ENCODE results near the gene PRR33. TPM values are rescaled to one million over a fixed set of nuclear protein-coding genes. Genes with fewer than 3 reads are reported as not detected.

PRR33 gene
- total and polyA plus RNA-seq, 9 of the 15 experiments (the other 6 are each of a cell fraction or from before 2014, with no cell fraction given), result not detected

DNA sequence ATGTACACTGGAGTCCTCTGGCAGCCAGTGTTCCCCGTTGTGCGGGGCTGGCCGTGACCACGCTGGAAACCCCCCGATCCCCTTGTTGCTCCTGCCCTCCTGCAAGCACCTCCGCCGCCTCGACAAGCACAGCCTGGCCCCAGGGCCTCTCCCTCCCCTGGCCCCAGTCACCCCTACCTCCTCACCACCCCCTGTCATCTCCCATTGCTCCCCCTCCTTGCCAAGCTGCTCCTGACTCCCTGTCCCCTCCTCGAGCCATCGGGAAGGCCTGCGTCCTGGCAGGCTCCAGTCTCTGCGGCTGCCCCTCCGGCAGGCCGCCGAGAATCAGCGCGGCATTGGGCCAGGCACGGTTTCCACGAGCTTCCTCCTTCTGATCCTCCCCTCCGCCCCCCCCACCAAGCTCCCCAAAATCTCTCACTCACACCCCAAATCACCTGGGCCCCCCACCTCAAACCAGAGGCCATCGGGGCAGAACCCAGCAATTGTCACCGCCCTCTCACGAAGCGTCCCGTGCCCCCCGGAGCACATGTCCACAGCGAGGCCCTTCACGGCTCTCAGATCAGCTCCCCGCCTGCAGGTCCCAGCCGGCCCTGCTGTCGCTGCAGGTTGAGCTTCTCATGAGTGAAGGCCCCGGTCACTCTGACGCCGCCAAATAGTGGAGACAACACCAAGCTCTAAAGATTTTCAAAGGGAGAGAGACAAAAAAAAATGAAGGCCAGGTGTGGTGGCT lies 44.5 kb downstream of the PRR33 start:
- 34% methylated on average over 28 of the region's 34 CpGs for WGBS (ENCODE audit: insufficient coverage, low coverage, missing lambda C conversion rate)
- H3K9ac ChIP-seq (ENCODE audit: insufficient read depth in 1 of 2, low read depth in 2 of 2, low read length in 2 of 2), result no peak overlapping the region
- H3K27me3 ChIP-seq (ENCODE audit: control insufficient read depth in 2 of 2, insufficient read depth in 2 of 2, low read length in 2 of 2), result peaks cover 14 to 61% of the 10 kb centered on the region in 2 experiments; a peak in 3 of 5 replicates
- no peak overlapping the region for H2AFZ ChIP-seq (ENCODE audit: low read depth, low read length)
- ATAC-seq (no peak), DNase-seq (ENCODE audit: extremely low read depth in 1 of 4, low spot score in 3 of 4) (no peak), FAIRE-seq (no peak)
- H3K9me3 ChIP-seq (replicated peaks; ENCODE audit: control insufficient read depth, insufficient read depth, low read depth, low read length), result no peaks in the 10 kb centered on the region
- ChIA-PET POLR2A (interaction anchor here (0.8 to 1.2 kb wide), 2 partner anchors 129 to 153 kb away, joined by 3 read pairs; no protein-coding TSS in a partner anchor), CTCF (ENCODE audit: low intra/inter-chr PET ratio) (no interaction called here)
- no peaks in the 10 kb centered on the region for H3K36me3 ChIP-seq (ENCODE audit: control insufficient read depth, insufficient read depth, low read length)
- TF ChIP-seq EWSR1 (IDR thresholded peaks at IDR 0.05; ENCODE audit: borderline replicate concordance, low read depth, partially characterized antibody) (no peak), GABPB2 (CRISPR knock-in tag; conservative IDR thresholded peaks at IDR 0.05) (no peak), POLR2AphosphoS2 (IDR thresholded peaks at IDR 0.05; ENCODE audit: low read length) (no peak), PRPF4 (IDR thresholded peaks at IDR 0.05; ENCODE audit: insufficient read depth, low read depth, low read length, poor library complexity, severe bottlenecking) (no peak), ZNF134 (CRISPR knock-in tag; conservative IDR thresholded peaks at IDR 0.05) (no peak), NELFE (IDR thresholded peaks at IDR 0.05; ENCODE audit: insufficient read depth, insufficient read length) (no peak)
- TF ChIP-seq, protein P1, sequence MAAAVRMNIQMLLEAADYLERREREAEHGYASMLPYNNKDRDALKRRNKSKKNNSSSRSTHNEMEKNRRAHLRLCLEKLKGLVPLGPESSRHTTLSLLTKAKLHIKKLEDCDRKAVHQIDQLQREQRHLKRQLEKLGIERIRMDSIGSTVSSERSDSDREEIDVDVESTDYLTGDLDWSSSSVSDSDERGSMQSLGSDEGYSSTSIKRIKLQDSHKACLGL (CRISPR knock-in tag; IDR thresholded peaks at IDR 0.05; ENCODE audit: borderline replicate concordance, poor library complexity, severe bottlenecking), result no peak
- TF ChIP-seq, protein P2, sequence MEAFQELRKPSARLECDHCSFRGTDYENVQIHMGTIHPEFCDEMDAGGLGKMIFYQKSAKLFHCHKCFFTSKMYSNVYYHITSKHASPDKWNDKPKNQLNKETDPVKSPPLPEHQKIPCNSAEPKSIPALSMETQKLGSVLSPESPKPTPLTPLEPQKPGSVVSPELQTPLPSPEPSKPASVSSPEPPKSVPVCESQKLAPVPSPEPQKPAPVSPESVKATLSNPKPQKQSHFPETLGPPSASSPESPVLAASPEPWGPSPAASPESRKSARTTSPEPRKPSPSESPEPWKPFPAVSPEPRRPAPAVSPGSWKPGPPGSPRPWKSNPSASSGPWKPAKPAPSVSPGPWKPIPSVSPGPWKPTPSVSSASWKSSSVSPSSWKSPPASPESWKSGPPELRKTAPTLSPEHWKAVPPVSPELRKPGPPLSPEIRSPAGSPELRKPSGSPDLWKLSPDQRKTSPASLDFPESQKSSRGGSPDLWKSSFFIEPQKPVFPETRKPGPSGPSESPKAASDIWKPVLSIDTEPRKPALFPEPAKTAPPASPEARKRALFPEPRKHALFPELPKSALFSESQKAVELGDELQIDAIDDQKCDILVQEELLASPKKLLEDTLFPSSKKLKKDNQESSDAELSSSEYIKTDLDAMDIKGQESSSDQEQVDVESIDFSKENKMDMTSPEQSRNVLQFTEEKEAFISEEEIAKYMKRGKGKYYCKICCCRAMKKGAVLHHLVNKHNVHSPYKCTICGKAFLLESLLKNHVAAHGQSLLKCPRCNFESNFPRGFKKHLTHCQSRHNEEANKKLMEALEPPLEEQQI (IDR thresholded peaks at IDR 0.05), result no peak
- no TSS peak for BruUV-seq (replicated peaks)
- H3K9me1 ChIP-seq (ENCODE audit: control insufficient read depth, insufficient read depth, low read length), result no peaks in the 10 kb centered on the region
- no peak overlapping the region for H3K4me3 ChIP-seq
- H4K20me1 ChIP-seq (replicated peaks; ENCODE audit: control insufficient read depth, insufficient read depth, low read length), result no peaks in the 10 kb centered on the region; the same call in 1 of the 2 replicates
- no peak overlapping the region for H3K4me2 ChIP-seq (ENCODE audit: insufficient read depth, low read length)
- peaks cover 9 to 49% of the 10 kb centered on the region in 2 experiments; a peak in 4 of 5 replicates for H3K4me1 ChIP-seq (replicated peaks in 1 of 2; ENCODE audit: control insufficient read depth in 2 of 2, insufficient read depth in 2 of 2, low read length in 2 of 2)
- in situ Hi-C loops (cut with MboI), result no loop called here
- H3K79me2 ChIP-seq (ENCODE audit: control insufficient read depth, insufficient read depth, low read length), result no peaks in the 10 kb centered on the region
- no peak overlapping the region for H3K27ac ChIP-seq (ENCODE audit: extremely low read depth, low read depth, low read length)
- intact Hi-C loops (cut with micrococcal nuclease), result no loop called here

Measured in K562 (cell line).